ENCODE data around the gene G3BP2. TPM values are rescaled to one million over a fixed set of nuclear protein-coding genes. Genes with fewer than 3 reads are reported as not detected.

G3BP2 gene
- total and polyA plus RNA-seq, 11 donors: 13.0 to 126 (median 82.0) TPM

DNA sequence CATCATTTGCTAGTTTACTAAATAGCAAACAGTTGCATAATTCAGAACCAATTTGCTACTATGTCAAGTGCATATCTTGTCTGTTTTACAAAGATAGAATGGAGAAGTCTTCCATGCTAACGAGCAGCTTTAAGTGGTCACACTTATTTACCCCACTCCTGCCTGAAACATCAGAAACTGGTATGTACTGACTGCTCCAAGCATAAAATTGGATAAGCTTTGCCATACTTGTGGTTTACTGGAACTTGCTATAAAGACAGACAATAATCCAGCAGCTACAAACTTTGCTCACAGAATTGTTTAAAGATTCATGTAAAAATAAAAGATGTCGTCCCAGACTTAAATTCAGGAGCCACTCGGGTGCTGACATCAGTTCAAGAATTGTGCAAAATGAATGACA is 29.6 kb downstream of the G3BP2 start:
- WGBS, 4 donors: 72 to 81% (median 73%) methylated on average over 3 of the region's 3 CpGs
- Histone ChIP-seq H3K27ac (no peak overlapping the region), H3K27me3 (no peaks in the 10 kb centered on the region), H3K9me3 (no peaks in the 10 kb centered on the region), H3K4me1 (no peaks in the 10 kb centered on the region), H3K36me3 (peaks cover 0 to 71% (median 52%) of the 10 kb centered on the region in 9 donors), H3K4me3 (no peak overlapping the region)
- TF ChIP-seq, protein P1, sequence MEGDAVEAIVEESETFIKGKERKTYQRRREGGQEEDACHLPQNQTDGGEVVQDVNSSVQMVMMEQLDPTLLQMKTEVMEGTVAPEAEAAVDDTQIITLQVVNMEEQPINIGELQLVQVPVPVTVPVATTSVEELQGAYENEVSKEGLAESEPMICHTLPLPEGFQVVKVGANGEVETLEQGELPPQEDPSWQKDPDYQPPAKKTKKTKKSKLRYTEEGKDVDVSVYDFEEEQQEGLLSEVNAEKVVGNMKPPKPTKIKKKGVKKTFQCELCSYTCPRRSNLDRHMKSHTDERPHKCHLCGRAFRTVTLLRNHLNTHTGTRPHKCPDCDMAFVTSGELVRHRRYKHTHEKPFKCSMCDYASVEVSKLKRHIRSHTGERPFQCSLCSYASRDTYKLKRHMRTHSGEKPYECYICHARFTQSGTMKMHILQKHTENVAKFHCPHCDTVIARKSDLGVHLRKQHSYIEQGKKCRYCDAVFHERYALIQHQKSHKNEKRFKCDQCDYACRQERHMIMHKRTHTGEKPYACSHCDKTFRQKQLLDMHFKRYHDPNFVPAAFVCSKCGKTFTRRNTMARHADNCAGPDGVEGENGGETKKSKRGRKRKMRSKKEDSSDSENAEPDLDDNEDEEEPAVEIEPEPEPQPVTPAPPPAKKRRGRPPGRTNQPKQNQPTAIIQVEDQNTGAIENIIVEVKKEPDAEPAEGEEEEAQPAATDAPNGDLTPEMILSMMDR (IDR thresholded peaks at IDR 0.05): no peak
- no peak for TF ChIP-seq POLR2A (IDR thresholded peaks at IDR 0.05)
- ATAC-seq (no peak), DNase-seq (no peak)
- intact Hi-C loops (cut with DNase I): loop anchor here in 1 of 10 donors (10.0 kb wide), 1 partner anchor 161 kb away; no protein-coding TSS in a partner anchor

DNA sequence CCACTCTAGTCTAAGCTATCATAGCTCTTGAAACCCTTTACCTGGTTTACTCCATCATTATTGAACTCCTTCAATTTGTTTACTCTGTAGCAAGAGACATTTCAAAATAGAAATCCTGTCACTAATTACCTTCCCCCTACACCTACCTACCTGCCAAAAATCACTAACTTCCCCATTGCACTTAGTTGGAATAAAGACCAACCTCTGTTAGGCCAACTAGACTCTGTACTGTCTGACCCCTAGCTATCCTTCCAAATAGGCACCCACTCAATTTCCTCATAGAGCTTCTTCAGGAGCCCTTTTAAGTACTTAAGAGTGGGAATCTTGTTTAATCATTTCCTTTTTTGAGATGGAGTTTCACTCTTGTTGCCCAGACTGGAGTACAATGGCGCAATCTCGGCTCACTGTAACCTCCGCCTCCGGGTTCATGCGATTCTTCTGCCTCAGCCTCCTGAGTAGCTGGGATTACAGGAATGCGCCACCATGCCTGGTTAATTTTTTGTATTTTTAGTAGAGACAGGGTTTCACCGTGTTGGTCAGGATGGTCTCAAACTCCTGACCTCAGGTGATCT is 34.0 kb downstream of the G3BP2 start:
- H3K4me1 ChIP-seq: no peaks in the 10 kb centered on the region
- ATAC-seq: no peak
- WGBS, 4 donors: 89 to 96% (median 93%) methylated on average over 7 of the region's 7 CpGs
- no peaks in the 10 kb centered on the region for H3K9me3 ChIP-seq
- no peak overlapping the region for H3K4me3 ChIP-seq
- intact Hi-C loops (cut with DNase I): no loop called here
- DNase-seq: no peak
- peaks cover 0 to 26% (median 7%) of the 10 kb centered on the region in 9 donors for H3K36me3 ChIP-seq
- H3K27me3 ChIP-seq: no peaks in the 10 kb centered on the region
- H3K27ac ChIP-seq: no peak overlapping the region
- no peak for TF ChIP-seq POLR2A (IDR thresholded peaks at IDR 0.05)
- TF ChIP-seq, protein P1 (IDR thresholded peaks at IDR 0.05): no peak

DNA sequence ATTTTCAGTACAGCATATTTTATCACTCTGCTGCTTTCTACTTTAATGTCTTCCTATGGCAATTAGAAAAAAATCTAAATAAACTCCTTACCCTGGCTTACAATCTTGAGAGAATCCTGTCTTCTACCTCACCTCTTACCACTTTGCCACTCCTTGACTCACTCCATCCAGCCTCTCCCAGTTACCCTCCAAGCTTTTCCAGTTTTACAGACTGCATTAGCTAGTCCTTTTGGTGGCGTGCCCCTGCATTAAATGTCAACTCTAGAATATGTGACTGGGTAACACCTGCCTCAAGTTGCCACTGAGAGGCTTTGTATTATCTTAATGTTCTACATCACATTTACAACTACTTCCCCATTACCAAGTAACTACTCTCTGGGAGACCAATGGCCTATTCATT is 35.4 kb downstream of the G3BP2 start:
- H3K4me3 ChIP-seq: no peak overlapping the region
- no peaks in the 10 kb centered on the region for H3K4me1 ChIP-seq
- 93 to 98% (median 96%) methylated on average over 1 of the region's 1 CpG for WGBS, 4 donors
- no peaks in the 10 kb centered on the region for H3K9me3 ChIP-seq
- no peak for TF ChIP-seq POLR2A (IDR thresholded peaks at IDR 0.05)
- TF ChIP-seq, protein P1 (IDR thresholded peaks at IDR 0.05): no peak
- intact Hi-C loops (cut with DNase I): no loop called here
- DNase-seq (no peak), ATAC-seq (no peak)
- H3K27ac ChIP-seq: no peak overlapping the region
- H3K36me3 ChIP-seq: peaks cover 0 to 14% (median 0%) of the 10 kb centered on the region in 9 donors
- no peaks in the 10 kb centered on the region for H3K27me3 ChIP-seq

DNA sequence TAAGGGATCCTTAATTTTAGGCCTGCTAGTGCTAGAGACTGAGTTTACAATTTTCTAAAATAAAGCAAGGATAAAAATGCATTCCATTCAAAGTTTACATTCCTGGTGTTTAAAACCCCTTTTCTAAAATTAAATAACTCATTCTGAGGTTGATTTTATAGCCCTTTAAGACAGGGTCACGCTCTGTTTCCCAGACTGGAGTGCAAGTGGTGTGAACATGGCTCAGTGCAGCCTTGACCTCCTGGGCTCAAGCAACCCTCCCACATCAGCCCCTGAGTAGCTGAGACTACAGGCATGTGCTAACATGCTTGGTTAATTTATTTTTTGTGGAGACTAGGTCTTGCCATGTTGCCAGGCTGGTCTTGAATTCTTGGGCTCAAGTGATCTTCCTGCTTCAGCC is 36.0 kb downstream of the G3BP2 start:
- H3K27ac ChIP-seq: no peak overlapping the region
- intact Hi-C loops (cut with DNase I): no loop called here
- ATAC-seq (no peak), DNase-seq (no peak)
- no peak overlapping the region for H3K4me3 ChIP-seq
- 91 to 100% (median 94%) methylated on average over 1 of the region's 1 CpG for WGBS, 4 donors
- no peaks in the 10 kb centered on the region for H3K4me1 ChIP-seq
- no peaks in the 10 kb centered on the region for H3K27me3 ChIP-seq
- no peaks in the 10 kb centered on the region for H3K9me3 ChIP-seq
- H3K36me3 ChIP-seq: peaks cover 0 to 7% (median 0%) of the 10 kb centered on the region in 9 donors
- no peak for TF ChIP-seq POLR2A (IDR thresholded peaks at IDR 0.05)
- TF ChIP-seq, protein P1 (IDR thresholded peaks at IDR 0.05): no peak

Data from heart left ventricle (tissue), 16 donors.